ENCODE measurements around the gene TAF4.

The TAF4 gene

DNA sequence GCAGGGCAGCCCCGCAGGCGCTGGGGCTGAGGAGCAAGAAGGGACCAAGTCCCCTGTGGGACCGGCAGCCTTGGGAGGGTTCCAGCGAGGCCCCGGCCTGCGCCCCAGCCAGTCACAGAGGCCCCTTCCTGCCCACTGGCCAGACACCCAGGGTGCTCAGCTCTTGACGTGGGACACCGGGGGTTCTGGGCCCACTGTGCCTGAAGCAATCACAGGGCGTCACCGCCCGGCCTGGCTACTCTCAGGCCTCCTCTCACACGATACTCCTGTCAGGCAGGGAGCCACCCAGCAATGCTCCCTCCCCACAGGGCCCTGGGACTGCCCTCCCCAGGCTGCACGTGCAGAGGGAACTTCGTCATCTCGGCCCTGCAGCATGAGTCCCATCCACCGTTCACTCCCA, 14.5 kb downstream of the TAF4 start:
- Histone ChIP-seq H3K27ac (no peak overlapping the region), H3K4me3 (no peak overlapping the region)
- DNase-seq (ENCODE audit: low spot score), result no peak
- TF ChIP-seq CTCF (IDR thresholded peaks at IDR 0.05), result no peak

GRCh38 chr20:62050166-62051120, 15.2 kb downstream of the TAF4 start:
- Histone ChIP-seq H3K27ac (no peak overlapping the region), H3K4me3 (no peak overlapping the region)
- DNase-seq (ENCODE audit: low spot score), result no peak
- TF ChIP-seq CTCF (IDR thresholded peaks at IDR 0.05), result no peak

DNA sequence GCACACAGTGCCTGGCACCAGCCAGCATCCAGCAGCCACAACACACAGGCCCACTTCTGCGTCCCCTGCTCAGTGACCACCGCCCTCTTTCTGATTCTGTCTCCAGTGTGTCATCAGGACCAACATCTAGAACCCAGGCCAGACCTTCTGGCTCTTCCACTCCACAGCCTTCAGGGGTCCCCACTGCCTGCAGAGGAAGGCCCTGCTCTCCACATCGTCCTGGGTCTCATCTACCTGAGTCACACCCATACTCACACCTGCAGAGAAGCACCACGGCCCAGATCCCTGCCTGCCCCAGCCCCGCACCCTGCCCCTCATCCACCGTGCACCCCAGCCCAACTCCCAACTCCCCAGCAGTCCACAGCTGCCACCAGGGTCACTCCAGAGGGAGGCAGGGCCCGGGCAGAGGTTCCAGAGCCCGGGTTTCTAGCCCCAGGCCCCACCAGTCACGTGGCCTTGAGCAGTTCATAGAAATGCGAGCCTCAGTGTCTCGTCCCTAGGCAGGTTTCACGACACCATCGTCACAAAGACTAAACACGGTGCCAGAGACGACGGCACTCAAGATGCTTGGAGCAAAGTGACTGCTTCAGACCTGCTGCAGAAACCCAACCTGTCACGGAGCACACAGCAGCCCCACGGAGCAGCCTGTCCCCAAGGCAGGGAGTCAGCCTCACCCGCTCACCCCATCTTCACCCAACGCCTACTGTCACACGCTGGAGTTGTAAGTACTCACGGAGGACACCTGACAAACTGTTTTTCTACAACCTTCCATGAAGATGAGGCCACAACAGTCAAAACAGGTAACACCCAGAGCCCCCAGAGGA, 16.1 kb downstream of the TAF4 start:
- H3K27ac ChIP-seq, result no peak overlapping the region
- no peak for TF ChIP-seq CTCF (IDR thresholded peaks at IDR 0.05)
- no peak overlapping the region for H3K4me3 ChIP-seq
- DNase-seq (ENCODE audit: low spot score), result no peak

DNA sequence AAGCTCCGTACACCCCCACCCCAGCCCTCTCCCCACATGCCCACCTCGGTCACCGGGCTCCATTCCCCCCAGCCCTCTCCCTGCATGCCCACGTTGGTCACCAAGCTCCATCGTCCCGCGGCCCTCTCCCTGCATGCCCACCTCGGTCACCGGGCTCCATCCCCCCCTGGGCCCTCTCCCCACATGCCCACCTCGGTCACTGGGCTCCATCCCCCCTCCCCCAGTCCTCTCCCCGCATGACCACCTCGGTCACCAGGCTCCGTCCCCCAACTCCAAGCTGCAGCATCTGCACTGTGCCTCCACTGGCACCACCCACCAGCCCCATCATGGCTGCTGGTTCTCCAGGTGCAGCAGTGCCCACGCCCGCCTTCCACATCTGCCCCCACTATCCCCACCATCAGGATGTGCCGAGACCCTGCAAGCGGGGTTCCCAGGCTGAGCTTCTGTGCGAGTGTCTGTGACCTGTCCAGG, 16.8 kb downstream of the TAF4 start:
- TF ChIP-seq CTCF (IDR thresholded peaks at IDR 0.05), result no peak
- H3K4me3 ChIP-seq, result no peak overlapping the region
- no peak for DNase-seq (ENCODE audit: low spot score)
- no peak overlapping the region for H3K27ac ChIP-seq

GRCh38 chr20:62048346-62048761, 17.3 kb downstream of the TAF4 start:
- H3K4me3 ChIP-seq, result no peak overlapping the region
- no peak for TF ChIP-seq CTCF (IDR thresholded peaks at IDR 0.05)
- DNase-seq (ENCODE audit: low spot score), result no peak
- no peak overlapping the region for H3K27ac ChIP-seq

DNA sequence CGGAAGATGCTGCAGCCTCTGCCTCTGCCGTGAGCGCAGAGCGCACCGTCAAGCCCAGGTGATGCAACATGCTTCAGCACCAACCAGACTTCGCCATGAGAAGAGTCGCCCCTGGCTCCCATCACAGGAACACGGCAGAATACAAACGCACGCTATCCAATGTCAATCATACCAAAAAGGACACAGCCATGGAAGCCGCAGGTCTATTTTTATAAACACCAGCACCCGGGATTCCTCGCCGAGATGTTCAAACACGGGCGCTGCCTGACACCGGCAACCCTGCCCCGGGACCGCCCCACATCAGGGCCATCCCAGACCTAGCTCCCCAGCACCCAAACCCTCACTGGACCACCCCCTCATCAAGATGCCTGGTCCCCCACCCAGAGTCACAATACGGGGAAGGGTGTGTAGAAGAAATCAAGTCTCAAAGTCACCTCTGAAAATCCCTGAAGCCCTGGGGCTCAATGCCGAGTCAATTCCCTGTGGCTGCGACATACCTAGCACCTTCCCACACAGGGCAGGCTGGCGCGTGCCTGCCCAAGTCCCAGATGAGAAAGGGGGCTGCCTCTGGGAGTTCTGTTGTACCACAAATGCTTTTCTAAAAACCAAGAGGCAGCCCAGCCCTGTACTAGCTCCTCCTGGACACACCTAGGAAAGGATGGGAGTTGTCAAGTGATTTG, 17.9 kb downstream of the TAF4 start:
- TF ChIP-seq CTCF (IDR thresholded peaks at IDR 0.05), result no peak
- H3K4me3 ChIP-seq, result no peak overlapping the region
- no peak for DNase-seq (ENCODE audit: low spot score)
- no peak overlapping the region for H3K27ac ChIP-seq

Data from coronary artery (tissue), 2 donors.